DMS53 (cell line): ENCODE measurements around the gene FBXO17.
"Not testable (repeated sequence)": the region's sequence is repeated elsewhere in the genome, so short reads cannot be mapped to it uniquely, and the experiment has no call there.

Experiments
- DNase-seq: peaks from one replicate; lab custom pipeline; 2025; lab: John Stamatoyannopoulos, UW

The FBXO17 gene

DNA sequence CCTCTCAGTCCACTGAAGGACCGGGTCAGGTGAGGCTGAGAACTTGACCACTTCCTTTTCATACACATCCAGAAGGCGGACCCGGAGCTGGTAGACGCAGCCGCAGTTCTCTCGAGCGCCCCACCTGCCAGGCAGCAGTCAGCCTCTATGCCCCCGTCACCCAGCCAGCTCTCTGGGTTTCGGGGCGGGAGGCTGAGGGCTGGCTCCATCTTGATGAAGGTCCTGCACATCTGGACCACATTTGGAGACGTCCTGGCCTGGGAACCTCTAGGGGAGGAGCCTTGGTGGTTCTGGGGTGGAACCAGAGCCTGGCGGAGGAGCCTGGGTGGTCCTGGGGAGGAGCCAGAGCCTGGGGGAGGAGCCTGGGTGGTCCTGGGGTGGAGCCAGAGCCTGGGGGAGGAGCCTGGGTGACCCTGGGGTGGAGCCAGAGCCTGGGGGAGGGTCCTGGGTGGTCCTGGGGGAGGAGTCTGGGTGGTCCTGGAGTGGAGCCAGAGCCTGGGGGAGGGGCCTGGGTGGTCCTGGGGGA lies 30.5 kb downstream of the FBXO17 start:
- DNase-seq, result no peak

- no peak for DNase-seq
These were observed 32.9 kb downstream of the FBXO17 start for GRCh38 chr19:38942471-38943181.

DNA sequence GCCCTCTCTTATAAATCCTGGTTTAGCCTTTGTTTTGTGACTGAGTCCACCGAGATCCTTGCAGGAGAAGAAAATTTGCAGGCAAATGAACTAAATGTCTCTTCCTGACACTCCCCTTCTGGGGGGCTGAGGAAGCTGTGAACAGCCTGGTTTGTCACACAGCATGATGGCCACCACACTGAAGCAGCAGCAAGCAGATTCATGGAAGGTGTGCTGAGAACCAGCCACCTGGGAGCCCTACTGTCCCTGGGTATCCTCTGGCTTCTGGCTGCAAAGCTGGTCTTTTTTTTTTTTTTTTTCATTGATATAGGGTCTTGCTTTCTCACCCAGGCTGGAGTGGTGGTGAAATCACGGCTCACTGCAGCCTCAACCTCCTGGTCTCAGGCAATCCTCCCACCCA lies 33.6 kb downstream of the FBXO17 start:
- no peak for DNase-seq

DNA sequence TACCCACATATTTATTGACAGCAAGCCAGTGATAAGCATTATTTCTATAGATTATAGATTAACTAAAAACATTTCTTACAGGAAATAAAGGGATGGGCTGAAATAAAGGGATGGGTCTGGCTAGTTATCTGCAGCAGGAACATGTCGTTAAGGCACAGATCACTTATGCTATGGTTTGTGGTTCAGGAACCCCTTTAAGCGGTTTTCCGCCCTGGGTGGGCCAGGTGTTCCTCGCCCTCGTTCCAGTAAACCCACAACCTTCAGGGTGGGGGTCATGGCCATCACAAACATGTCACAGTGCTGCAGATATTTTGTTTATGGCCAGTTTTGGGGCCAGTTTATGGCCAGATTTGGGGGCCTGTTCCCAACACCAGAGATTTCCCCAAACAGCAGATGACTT lies 34.1 kb downstream of the FBXO17 start:
- not testable (repeated sequence) for DNase-seq

GRCh38 chr19:38939957-38940356 lies 35.6 kb downstream of the FBXO17 start:
- DNase-seq, result no peak

GRCh38 chr19:38933544-38933943 lies 42.0 kb downstream of the FBXO17 start:
- DNase-seq, result no peak

DNA sequence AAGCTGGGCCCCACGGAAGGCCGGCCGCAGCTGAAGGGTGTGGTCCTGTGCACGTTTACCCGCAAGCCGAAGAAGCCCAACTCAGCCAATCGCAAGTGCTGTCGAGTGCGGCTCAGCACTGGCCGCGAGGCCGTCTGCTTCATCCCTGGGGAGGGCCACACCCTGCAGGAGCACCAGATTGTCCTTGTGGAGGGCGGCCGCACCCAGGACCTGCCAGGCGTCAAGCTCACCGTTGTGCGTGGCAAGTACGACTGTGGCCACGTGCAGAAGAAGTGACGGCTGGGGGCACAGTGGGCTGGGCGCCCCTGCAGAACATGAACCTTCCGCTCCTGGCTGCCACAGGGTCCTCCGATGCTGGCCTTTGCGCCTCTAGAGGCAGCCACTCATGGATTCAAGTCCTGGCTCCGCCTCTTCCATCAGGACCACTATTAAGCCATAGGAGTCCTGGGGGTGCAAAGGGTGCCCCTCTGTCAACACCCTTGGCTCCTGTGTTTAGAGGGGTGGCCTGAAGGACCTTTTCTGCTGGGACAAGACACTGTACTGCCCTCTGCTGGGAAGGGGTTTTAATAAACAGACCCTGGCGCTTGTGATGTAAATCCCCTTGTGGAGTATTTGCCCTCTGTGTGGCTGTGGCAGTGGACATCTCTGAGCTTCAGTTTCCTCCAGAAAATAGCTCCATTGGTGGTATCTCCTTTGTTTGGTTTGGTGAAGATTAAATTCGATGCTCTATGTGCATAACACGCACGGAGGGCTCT lies 42.9 kb downstream of the FBXO17 start:
- peak; percentile 35 for DNase-seq

- DNase-seq, result no peak
These were observed 44.1 kb downstream of the FBXO17 start for GRCh38 chr19:38931521-38931793.

DNA sequence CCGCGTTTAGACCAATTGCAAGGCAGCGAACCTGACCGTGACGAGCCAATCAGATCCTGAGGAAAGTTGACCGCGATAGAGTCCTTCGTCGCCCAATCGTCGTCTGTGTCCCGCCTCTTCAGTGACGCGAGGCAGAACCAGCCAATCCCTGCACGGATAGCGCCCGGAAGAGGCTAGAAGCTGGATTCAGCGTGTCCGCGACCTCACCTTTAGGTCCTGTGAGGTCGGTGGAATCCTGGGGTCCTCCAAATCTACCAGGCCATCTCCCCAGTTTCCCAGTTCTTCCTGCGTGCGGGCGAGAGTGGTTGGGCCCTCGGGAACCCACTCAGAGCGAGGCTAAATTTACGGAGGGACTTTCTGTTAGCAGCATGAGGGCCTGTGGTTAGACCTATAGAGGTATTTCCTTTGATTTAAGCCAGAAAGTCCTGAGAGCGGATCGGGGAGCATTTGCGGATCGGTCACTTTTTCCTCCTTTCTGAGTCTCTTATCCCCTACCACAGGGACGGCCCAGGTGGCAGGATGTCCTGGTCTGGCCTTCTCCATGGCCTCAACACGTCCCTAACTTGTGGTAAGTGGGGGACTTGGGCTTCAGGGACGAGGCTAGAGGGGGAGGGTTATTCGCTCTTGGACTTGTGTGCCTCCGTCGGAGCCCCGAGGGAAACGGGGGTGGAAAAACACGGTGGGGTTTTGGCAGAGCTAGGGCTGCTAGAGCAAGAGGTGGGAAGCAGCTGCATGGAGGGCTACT lies 44.6 kb downstream of the FBXO17 start, which contains the start of gene MRPS12:
Gene MRPS12 (plus strand): TSS at position 169 of the 745 bp plus-strand sequence. CDS start 351 bp downstream, at position 520.
- peak; percentile 100 for DNase-seq

DNA sequence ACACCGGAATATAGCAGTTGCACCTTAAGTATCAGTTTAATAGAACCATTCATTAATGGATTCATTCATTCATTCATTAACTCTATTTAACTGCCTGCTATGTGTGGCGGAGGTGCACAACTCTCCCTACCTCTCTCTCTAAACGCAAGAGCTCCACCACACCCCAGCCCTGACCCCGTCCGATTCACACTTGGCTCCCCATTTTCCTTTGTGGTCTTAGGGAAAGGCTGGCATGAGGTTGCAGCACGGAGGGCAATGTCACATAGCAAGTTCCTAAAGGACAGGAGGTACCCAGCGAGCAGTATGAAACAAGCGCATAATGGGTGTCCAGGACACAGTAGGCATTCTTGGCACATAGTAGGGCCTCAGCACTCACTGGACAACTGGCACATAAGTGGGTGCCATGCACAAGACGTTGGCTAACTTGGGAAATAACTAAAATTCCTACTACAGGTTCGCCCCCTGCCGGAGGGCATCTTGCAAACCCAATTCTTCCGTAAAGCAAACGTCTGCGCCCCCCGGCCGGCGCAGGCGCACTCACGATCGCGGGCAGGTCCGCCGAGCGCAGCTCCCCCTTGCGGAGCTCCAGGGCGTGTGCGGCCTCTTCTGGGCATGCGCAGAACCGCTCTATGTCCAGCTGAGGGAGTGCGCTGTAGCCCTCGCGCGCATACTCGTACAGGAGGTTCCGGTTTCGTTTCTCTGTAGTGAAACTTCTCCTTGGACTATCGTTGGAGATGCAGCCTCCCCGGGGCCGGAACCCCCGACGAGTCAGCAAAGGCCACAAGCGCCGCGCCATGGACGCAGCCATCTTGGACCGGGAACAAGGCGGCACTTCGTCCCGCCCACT lies 45.4 kb downstream of the FBXO17 start, which contains the start of gene SARS2:
Gene SARS2 (minus strand): TSS at position 835 of the 847 bp plus-strand sequence. CDS start 27 bp downstream, at position 808.
- peak; percentile 97 for DNase-seq

- no peak for DNase-seq
These were observed 47.0 kb downstream of the FBXO17 start for GRCh38 chr19:38928391-38929001.

- DNase-seq, result no peak
These were observed 51.2 kb downstream of the FBXO17 start for GRCh38 chr19:38924388-38924787.

DNA sequence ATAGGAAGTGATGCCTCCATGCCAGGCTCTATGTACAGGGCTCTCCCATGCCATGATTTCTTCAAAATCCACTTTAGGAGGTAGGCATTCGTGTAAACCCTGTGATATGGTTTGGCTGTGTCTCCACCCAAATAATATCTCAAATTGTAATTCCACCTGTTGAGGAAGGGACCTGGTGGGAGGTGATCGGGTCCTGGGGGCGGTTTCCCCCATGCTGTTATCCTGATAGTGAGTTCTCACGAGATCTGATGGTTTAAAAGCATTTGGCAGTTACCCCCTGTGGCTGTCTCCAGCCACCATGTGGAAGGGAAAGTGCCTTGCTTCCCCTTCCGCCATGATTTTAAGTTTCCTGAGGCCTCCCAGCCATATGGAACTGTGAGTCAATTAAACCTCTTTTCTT lies 53.1 kb downstream of the FBXO17 start:
- DNase-seq, result no peak

DNA sequence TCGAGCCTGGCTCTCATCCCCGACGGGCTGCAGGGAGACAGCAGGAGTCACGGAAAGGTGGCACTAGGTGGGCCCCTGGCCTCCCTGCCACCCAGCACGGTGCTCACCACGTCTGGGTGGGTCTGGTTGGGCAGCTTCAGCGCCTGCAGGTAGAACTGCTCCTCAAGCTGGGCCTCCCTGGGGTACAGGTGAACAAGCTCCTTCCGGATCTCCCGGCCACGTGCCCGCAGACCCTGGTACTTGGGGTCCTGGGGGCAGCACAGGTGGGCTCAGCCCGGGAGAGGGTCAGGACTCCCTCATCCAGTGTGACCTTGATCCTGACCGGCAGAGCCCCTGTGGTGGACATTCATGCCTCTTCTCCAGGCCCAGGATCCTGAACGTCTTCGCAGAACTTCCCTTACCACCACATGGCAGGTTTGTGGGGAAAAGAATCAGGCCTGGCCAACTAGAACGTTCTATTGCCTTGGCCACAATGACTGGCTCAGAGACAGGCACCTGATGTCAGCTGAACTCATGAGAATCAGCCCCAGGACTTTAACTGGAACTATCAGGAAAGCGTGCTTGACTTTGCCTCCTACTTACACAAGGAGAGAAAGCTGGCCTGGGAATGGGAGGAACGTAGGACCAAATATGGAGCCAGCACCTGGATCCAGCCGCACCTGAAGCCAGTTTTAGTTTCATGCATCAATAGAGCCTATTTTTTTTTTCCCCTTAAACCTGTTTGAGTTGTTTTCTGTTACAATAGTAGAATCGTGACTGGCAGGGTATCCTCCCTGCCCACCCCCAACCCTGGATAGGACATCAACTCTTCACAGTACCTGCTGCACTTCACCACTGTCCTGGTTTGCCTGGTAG lies 53.9 kb downstream of the FBXO17 start:
- DNase-seq, result no peak

- DNase-seq, result no peak
These were observed 54.7 kb downstream of the FBXO17 start for GRCh38 chr19:38920602-38921419.

- DNase-seq, result no peak
These were observed 55.5 kb downstream of the FBXO17 start for GRCh38 chr19:38919837-38920601.

GRCh38 chr19:38918526-38918925 lies 57.0 kb downstream of the FBXO17 start:
- no peak for DNase-seq

- DNase-seq, result peak; percentile 61
These were observed 57.5 kb downstream of the FBXO17 start for GRCh38 chr19:38917921-38918491.
